Measurements from ENCODE around the gene AKAP13. TPM values are rescaled to one million over a fixed set of nuclear protein-coding genes. Genes with fewer than 3 reads are reported as not detected.

Gene AKAP13
- 100 to 1,000 TPM; 105 to 167 (median 129) TPM for total RNA-seq

- intact Hi-C loops (cut with DNase I; ENCODE audit: low total_unique reads) = no loop called here
- 1 to 2% methylated on average over 35 to 54 of the region's 54 CpGs for WGBS, 2 donors
- peak; percentile 97 to 99 for DNase-seq (ENCODE audit: low spot score in 2 of 2)
- no peak for TF ChIP-seq CTCF (IDR thresholded peaks at IDR 0.05)
- peak in 1 of 2 donors; percentile 78 for TF ChIP-seq POLR2A (IDR thresholded peaks at IDR 0.05)
- peak within 1 kb of the TSS; percentile 75 for H3K4me3 ChIP-seq (ENCODE audit: low read depth, poor library complexity, severe bottlenecking)
Measured at GRCh38 chr15:85380217-85380811, at the start of gene AKAP13. Gene AKAP13, plus strand, starts transcription at chr15:85380603. Its CDS starts 105,118 bp downstream, at chr15:85485721.

GRCh38 chr15:85330901-85331588, 49.4 kb upstream of the AKAP13 start:
- intact Hi-C loops (cut with DNase I; ENCODE audit: low total_unique reads) = no loop called here
- H3K4me3 ChIP-seq (ENCODE audit: low read depth, poor library complexity, severe bottlenecking) = no peak overlapping the region
- DNase-seq (ENCODE audit: low spot score in 2 of 2) = peak; percentile 93 to 97
- TF ChIP-seq CTCF (IDR thresholded peaks at IDR 0.05) (peak in 1 of 3 donors; percentile 39), POLR2A (IDR thresholded peaks at IDR 0.05) (no peak)
- 25 to 36% methylated on average over 11 to 14 of the region's 14 CpGs for WGBS, 2 donors

- 84 to 88% methylated on average over 8 of the region's 8 CpGs for WGBS, 2 donors
- no peak for TF ChIP-seq POLR2A (IDR thresholded peaks at IDR 0.05)
- no peak for TF ChIP-seq CTCF (IDR thresholded peaks at IDR 0.05)
- intact Hi-C loops (cut with DNase I; ENCODE audit: low total_unique reads) = no loop called here
- H3K4me3 ChIP-seq (ENCODE audit: low read depth, poor library complexity, severe bottlenecking) = no peak overlapping the region
- no peak for DNase-seq (ENCODE audit: low spot score in 2 of 2)
Measured at GRCh38 chr15:85331655-85332285, 48.6 kb upstream of the AKAP13 start.

GRCh38 chr15:85333132-85333831, 47.1 kb upstream of the AKAP13 start:
- intact Hi-C loops (cut with DNase I; ENCODE audit: low total_unique reads) = no loop called here
- 74 to 83% methylated on average over 6 of the region's 6 CpGs for WGBS, 2 donors
- DNase-seq (ENCODE audit: low spot score in 2 of 2) = no peak
- no peak overlapping the region for H3K4me3 ChIP-seq (ENCODE audit: low read depth, poor library complexity, severe bottlenecking)
- no peak for TF ChIP-seq CTCF (IDR thresholded peaks at IDR 0.05)
- no peak for TF ChIP-seq POLR2A (IDR thresholded peaks at IDR 0.05)

GRCh38 chr15:85334241-85334640, 46.2 kb upstream of the AKAP13 start:
- no peak overlapping the region for H3K4me3 ChIP-seq (ENCODE audit: low read depth, poor library complexity, severe bottlenecking)
- no peak for TF ChIP-seq CTCF (IDR thresholded peaks at IDR 0.05)
- no peak for TF ChIP-seq POLR2A (IDR thresholded peaks at IDR 0.05)
- intact Hi-C loops (cut with DNase I; ENCODE audit: low total_unique reads) = no loop called here
- no peak for DNase-seq (ENCODE audit: low spot score in 2 of 2)
- 94 to 95% methylated on average over 6 of the region's 6 CpGs for WGBS, 2 donors
